GOT3 (cell line): ENCODE data around the gene TGFB2.

Experiments used
- DNase-seq: peaks from one replicate; lab custom pipeline; 2025; ENCODE audit warnings: mixed read lengths; lab: John Stamatoyannopoulos, UW

Gene TGFB2

GRCh38 chr1:218336328-218336727, 8.8 kb upstream of the TGFB2 start:
- no peak for DNase-seq

- DNase-seq = no peak
These were observed 5.8 kb upstream of the TGFB2 start for GRCh38 chr1:218339267-218339831.

GRCh38 chr1:218341325-218341724, 3.8 kb upstream of the TGFB2 start:
- no peak for DNase-seq

GRCh38 chr1:218342091-218342490, 3.0 kb upstream of the TGFB2 start:
- no peak for DNase-seq

DNA sequence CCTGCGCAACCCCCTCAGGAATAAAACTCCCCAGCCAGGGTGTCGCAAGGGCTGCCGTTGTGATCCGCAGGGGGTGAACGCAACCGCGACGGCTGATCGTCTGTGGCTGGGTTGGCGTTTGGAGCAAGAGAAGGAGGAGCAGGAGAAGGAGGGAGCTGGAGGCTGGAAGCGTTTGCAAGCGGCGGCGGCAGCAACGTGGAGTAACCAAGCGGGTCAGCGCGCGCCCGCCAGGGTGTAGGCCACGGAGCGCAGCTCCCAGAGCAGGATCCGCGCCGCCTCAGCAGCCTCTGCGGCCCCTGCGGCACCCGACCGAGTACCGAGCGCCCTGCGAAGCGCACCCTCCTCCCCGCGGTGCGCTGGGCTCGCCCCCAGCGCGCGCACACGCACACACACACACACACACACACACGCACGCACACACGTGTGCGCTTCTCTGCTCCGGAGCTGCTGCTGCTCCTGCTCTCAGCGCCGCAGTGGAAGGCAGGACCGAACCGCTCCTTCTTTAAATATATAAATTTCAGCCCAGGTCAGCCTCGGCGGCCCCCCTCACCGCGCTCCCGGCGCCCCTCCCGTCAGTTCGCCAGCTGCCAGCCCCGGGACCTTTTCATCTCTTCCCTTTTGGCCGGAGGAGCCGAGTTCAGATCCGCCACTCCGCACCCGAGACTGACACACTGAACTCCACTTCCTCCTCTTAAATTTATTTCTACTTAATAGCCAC, 696 bp downstream of the TGFB2 start:
- DNase-seq = no peak

DNA sequence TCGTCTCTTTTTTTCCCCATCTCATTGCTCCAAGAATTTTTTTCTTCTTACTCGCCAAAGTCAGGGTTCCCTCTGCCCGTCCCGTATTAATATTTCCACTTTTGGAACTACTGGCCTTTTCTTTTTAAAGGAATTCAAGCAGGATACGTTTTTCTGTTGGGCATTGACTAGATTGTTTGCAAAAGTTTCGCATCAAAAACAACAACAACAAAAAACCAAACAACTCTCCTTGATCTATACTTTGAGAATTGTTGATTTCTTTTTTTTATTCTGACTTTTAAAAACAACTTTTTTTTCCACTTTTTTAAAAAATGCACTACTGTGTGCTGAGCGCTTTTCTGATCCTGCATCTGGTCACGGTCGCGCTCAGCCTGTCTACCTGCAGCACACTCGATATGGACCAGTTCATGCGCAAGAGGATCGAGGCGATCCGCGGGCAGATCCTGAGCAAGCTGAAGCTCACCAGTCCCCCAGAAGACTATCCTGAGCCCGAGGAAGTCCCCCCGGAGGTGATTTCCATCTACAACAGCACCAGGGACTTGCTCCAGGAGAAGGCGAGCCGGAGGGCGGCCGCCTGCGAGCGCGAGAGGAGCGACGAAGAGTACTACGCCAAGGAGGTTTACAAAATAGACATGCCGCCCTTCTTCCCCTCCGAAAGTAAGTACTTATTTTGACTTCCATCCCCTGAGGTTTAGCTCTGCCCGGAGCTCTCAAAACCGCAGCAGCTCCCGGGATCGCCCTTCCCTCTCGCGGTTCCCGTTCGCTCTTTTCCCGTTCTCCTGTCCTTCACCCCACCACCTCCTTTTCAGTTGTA, 1.5 kb downstream of the TGFB2 start:
- DNase-seq = no peak

DNA sequence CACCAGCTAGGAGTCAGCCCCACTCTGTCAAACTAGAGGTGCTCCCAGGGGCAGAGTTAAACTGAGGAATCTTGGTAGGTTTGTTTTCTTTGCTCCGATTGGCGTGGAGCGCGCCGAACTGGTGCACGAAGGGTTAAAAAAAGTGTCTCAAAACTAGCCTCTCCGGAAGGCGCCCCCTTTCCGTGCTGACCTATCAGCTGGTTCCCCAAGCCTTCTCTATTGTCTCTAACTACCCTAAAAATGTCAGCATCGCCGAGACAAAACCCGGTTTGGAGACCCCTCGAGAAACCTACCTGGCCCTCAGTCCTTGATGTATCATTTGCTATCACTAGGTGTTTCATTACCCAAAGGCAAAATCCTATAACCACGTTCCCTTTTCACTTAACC, 2.2 kb downstream of the TGFB2 start:
- DNase-seq = no peak

DNA sequence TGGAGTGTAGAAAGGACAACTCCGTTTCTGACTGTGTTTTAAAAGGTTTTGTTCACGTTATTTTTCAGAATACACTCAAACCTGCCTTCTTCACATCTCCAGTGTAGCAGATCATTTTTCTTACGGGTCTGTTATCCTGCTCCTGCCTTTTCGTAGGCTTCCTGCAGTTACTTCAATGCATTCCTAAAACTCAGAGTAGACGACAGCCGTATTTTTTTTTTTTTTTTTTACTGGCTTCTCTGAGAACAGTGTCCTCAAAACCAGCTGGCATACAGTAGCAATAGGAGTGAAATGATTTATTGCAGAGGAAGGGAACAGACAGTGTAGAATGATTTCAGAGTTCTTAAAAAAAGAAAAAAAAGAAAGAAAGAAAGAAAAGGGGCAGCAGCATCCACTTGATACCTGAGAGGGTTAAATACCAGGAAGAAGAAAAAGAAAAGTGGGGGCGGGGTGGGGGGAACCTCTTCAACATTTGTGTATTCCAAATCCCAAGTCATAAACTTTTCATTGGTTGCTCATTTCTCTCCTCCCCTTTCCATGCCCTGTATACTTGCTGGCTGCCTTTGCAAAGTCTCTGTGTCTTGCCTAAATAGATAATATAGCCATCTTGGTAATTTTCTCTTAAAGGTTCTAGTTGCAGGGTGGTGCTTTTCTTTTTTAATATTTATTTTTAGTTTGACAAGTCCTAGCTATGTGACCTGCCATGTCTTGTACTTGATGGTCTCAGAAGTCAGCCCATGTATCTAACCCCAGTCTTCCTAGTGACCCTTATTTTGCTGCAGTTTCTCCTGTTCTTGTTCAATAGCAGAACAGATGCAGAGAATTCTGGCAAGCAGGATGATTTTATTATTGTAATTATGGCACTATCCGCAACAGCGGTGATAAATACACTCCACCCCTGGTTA, 2.8 kb downstream of the TGFB2 start:
- no peak for DNase-seq

DNA sequence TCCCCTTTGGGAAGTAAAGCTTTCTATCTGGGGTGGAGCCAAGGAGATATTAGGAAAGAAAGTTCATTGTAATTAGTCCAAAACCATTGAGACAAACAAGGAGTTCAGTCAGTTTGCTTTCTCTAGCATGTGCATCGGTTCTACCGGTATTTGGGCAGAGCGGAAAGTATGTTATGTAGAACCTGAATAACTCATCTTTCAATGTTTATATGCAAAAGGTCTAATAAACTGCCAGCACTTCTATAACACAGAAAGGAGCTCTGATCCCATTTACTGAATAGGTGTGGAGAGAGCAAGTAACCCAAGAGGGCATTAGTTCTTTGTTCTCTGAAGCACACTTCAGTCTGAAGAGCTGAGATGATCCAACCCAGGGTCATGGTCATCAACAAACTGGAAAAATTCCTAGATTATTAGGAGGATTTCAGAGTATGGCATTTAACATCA, 3.5 kb downstream of the TGFB2 start:
- no peak for DNase-seq

DNA sequence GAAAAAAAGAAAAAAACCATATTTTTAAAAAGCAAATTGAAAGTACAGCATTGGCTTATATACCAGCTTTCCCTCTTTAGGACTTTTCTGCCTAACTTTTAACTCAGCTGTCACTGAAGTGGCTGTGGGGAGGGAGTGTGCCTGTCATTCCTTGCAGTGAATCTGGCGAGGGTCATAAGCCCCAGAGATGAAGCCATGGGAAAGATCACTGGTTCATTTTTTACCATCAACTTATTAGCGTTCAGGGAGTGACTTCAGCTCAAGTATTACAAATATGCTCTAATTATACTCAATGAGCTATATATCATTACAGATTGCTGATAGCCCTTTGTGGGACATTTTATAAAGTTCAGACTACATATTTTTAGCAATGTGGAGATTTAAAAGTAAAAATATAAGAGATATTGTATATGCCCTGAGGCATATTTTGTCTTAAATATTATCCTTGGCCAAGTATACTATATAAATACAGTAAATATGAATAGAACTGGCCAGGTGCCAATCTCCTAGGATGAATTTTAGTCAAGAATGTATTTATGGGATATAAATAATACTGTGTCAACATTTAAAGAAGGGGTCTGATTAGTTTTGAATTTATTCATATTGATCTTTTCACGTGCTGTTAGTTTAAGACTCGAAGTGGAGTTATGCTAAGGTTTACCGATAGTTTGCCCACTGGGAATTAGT, 4.4 kb downstream of the TGFB2 start:
- no peak for DNase-seq

GRCh38 chr1:218350035-218350525, 4.9 kb downstream of the TGFB2 start:
- DNase-seq = no peak

- no peak for DNase-seq
These were observed 5.7 kb downstream of the TGFB2 start for GRCh38 chr1:218350801-218351266.

DNA sequence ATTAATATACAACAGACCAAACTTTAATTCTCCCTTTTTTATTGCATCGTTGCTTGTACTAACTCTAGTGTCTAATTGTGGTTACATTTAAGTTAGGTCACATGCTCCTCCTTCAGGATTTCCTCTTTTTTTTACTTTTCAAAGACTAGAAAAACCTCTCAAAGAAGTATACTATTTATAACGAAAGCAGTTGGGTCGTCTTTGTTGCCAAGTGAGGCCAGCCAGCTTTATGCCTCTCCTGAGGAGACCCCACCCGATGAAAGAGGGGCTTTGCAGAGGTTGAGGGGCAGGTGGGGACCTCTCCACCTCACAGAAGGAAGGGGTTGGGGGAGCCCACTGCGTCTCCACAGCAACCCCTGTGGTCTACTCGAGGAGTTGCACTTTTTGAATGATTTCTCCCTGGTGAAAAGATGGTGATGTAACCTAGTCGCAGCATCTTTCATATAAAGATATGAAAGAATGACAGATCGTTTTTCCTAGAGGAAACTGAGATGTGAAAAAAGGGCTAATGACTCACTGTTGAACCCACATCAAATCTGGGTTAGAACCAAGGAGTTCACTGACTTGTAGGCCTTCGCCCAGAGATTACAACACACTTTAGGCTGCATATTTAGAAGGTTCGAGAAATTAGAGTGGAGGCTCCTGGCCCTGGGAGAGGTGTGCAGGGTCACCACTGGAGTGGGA, 6.4 kb downstream of the TGFB2 start:
- no peak for DNase-seq

- DNase-seq = no peak
These were observed 6.9 kb downstream of the TGFB2 start for GRCh38 chr1:218352075-218352438.

GRCh38 chr1:218353656-218354055, 8.5 kb downstream of the TGFB2 start:
- no peak for DNase-seq

- no peak for DNase-seq
These were observed 10.1 kb downstream of the TGFB2 start for GRCh38 chr1:218355278-218355677.

- no peak for DNase-seq
These were observed 12.2 kb downstream of the TGFB2 start for GRCh38 chr1:218357211-218357892.

- DNase-seq = no peak
These were observed 12.7 kb downstream of the TGFB2 start for GRCh38 chr1:218357893-218358232.

GRCh38 chr1:218361298-218362065, 16.3 kb downstream of the TGFB2 start:
- DNase-seq = no peak
